Epidermal melanocyte (primary cell): ENCODE measurements around the gene IGF1.

Experiments
- DNase-seq: peaks from one replicate; pipeline ENCODE4 v3.0.0; 2011; ENCODE audit warnings: low spot score; ENCODE audit not compliant: insufficient read length

IGF1 gene

DNA sequence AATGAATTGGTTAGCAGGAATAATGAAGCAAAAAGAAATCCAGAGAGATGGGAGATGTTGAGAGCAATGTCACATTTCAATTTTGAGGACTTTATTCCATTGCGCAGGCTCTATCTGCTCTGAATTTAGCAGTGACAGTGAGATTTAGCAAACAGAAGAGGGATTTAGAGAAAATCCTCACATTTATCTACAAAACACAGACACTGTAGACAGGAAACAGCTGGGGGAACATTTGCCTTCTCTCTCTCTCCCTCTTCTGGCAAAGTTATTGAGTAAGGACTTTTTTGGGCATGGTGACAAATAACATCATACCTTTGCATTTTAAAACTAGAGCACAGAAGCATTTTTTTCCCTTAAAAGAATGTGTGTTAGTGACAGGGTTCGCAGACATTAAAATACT is at the start of gene IGF1:
IGF1 (minus strand) TSS at position 158 of the 400 bp plus-strand sequence. CDS start 182 bp downstream, outside the sequence.
- DNase-seq = no peak

DNA sequence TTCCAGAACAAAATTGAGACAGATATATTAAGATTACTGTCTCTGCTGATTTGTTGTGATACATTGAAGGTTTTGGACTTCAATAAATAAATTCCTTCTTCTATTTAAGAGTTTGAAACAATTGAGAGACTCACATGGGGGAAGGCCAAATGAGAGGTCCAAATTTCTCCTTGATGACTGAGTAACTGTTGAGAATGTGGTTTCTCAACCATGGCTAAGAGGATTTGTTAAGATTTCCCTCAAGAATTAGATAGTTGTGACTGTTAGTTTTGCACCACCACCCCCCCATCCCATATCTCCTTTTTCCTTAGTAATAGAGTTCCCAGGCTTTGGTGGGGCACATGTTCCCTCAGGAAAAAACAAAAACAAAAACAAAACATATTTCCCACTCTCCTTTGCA is 47.7 kb upstream of the IGF1 start:
- DNase-seq = no peak

DNA sequence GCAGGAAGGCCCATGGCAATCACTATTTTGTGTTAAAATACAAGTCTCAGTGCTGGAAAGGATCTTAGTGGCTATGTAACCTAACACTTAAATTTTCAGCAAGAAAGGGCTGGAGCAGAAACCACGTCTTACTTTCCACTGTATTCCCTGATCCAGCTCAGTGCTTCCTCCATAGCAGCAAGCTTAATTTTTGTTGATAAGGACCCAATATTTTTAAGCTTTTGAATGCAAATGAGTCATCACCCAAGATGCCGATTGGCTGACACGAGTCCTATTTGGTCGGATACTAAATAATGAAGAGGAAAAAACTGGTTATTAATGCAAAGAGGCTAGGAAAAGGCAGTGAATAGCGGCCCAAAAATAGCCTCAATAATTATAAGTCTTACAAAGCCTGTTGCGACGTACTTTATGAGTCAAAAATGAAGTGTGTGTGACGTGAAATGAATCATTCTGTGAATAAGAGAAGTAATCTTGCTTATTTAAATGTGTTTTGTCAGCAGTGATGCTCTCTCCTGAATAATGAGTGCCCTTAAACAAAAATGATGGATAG is 46.9 kb upstream of the IGF1 start:
- no peak for DNase-seq

DNA sequence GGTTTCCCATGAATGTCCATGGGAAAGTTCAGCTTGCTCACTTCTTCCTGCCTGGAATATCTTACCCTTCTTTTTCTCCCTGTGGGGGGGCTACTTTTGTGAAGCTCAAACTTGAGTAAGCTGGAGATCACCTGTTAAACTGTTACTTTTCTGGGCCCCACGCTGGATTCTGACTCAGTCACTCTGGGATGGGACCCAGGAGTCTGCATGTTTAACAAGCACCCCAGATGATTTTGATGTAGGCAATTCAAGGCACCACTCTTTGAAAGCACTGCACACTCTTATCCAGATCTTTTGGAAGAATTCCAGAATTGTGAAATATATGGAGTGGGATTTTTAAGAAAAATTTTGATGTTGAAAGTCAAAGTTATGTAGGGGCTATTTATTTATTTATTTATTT is 46.3 kb upstream of the IGF1 start:
- DNase-seq = no peak

DNA sequence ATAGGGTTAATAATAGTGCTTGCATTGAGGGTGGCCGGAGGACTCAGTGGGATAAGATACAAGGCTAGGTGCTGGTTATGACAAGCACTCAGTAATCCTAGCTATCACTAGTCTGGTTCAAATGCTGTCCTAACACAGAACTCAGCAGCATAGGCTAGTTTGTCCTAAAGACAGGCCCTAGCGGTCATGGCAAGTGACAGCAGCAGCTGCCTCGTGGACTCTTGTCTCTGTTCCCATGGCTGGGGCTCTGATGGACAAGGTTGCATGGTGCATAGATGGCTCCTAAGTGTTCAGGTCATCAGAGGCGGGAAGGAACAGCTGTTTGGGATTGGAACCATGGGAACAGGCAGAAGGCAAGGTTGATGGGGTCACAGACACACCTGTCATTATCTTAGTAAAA is 42.4 kb upstream of the IGF1 start:
- no peak for DNase-seq

DNA sequence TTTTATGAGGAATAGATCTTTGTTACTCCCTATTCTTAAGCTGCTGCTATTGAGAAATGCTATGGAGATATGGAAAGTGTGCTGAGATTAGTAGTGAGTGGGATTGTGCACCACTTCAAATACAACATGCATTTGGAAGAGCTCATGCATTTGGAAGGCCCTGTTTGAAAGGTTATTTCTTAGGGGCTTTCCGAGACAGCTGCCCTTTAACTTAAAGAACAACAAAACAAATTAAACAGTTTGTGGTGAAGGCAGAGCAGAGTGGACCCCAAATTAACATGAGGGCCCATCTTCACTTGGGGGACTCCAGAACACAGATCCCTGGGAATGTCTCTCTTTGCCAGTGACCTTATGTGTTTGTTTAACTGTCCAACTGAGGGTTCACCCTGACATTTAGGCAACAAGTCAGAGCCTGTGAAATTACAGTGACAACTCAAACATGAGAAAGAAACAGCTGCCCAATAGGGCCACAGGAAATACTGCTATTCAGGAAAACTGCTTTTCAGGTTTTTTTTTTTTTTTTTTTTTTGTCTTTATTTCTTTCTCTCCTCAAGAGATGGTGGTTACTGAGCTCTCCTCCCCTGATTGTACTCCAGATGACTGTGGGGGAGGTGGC is 41.4 kb upstream of the IGF1 start:
- no peak for DNase-seq

DNA sequence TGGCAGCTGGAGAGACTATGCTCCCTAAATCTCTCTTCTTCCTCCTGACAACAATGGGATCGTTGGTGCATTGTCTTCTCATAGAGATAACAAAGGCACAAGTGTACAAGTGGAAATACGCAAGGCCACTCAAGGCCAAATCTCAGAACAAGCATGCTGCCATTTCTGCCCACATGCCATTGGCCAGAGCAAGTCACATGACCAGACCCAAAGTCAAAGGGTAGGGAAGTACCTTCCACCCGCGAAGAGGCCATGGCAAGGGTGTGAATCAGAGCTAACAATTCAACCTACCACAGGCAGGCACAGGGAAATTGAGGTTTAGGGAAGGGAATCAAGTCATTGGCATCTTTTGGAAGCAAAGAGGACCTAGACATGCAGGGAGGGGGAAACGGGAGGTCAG is 38.5 kb upstream of the IGF1 start:
- no peak for DNase-seq

DNA sequence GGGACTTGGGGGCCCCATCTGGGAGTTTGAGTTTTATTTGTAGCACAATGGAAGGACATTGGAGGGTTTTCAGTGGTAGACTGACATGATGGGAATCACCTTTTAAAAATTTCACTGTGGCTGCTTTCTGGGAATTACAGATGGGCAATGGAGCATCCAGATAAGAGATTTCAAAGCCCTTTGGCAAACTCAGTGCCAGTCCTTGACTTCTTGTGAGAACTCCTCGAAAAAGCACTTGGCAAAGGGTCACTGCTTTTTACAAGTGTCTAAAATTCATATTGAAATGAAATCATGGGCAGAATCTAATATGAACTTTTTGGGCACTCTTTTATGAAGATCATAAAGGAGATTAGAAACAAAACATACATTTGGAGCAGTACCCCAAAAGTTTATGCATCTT is 34.3 kb upstream of the IGF1 start:
- no peak for DNase-seq

DNA sequence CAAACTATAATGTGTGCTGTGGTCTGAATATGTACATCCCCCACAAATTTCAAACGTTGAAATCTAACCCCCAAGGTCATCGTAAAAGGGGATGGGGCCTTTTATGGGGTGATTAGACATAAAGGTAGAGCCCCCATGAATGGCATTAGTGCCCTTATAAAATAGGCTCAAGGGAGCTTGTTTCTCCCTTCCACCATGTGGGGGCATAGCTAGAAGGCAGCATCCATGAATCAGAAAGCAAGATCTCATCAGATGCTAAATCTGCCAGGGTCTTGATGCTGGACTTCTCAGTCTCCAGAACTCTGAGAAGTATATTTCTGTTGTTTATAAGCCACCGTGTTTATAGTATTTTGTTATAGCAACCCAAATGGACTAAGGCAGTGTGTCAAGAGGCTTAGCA is 33.4 kb upstream of the IGF1 start:
- no peak for DNase-seq

DNA sequence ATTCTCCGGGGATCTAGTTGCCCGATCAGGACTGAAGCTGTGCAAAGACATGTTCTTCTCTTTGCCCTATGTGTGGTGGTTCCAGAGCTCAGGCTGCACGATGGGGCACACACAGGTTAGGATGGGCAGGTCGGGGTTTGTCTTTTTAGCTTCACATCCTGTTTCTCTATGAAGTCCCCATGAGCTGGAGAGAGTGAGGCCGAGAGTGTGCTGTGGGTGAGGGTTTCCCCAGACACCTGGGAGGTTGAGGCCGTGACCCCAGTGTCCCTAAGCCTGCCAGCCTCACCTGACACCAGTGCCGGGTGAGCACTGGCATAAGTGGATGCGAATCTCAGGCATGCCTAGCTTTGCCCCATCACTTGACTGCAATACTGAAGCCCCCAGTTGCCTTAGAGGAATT is 32.9 kb upstream of the IGF1 start:
- DNase-seq = no peak

DNA sequence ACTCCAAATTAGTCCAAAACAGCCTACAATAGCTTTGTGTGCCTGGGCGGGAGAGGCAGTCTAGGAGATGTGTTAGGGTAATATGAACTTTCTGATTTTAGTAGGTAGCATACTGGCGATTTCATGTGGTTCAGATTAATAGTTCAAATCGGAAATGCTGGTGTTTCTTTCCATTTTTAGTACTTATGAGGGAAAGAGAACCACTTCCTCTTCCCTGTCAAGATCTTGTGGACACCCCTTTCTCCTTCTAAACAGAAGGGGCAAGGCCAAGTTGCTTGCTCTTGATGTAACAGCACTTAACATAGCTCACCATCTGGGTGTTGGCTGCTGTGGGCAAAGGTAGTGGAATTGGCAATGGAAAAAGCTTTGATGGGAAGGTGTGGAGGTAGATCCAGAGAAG is 32.2 kb upstream of the IGF1 start:
- DNase-seq = no peak

DNA sequence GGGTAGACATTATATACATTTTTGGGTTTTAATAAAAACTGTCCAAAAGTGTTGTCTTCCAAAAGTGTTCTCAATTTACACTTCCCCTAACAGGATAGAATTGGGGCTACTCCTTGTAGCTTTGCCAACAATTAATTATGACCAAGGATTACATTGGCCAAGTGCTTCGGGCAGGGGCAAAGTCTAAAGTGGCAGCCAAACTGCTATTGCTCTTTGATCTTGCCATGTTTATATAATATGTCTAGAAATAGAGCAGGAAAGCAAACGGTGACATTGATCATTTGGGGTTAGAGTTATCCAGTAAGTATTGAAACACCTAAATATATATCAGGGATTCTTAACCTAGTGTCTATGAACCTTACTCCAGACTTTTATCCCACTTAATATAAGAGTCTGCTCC is 31.2 kb upstream of the IGF1 start:
- DNase-seq = no peak

DNA sequence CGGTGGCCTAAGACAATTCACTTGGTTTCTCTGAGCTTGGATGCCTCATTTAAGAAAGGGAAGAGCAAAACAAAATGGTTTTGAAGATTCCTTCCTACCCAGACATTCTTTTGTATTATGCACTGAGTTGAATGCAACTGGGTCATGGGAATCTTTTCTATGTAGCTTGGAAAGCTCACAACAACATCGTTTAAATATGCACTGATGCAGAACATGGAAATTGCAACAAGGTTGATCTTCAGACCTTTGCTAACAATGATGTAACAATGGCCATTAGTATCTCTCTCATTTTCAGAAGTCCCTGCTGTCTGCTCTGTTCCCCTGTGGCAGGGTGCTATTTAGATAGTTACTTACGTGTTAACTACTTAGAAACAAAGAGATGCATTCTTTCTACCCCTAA is 30.1 kb upstream of the IGF1 start:
- no peak for DNase-seq

DNA sequence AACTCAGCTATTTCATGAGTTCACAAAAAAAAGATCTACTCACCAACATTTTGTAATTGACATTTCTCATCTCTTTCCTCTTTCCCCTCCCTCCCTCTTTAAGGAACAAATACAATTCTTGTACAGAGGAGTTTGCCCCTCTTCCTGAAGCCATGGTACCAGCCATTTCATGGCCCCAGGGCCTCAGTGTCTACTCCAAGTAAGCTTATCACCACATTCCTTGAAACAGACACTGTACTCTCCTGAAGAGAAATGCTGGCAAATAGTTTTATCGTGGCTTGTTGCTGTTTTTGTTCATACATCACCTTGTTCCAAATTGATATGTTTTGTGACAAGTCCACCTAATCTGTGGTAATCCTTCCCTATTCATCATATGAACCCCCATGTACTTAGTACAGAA is 29.7 kb upstream of the IGF1 start:
- no peak for DNase-seq

DNA sequence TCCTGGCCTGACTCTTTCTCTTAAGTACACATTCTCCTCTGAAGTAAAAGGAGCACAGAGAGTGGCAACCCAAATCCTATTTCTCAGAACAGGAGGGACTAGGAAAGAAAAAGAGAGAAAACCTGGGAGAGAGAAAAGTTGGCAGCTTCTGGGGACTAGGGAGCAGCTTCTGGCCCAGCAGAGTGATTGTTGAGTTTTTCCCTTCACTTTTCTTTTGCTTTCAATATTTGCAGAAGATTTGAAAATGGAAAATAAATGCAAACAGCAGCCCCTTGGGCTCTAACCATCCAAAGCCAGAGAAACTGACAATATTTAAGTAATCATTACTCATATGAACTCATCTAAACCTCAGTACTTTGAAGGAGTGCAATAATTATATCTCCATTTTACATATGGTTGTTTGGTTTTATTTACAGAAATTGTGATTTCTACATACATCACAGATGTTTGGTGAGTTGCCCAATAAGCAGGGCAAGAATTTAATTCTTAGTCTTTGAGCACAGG is 28.8 kb upstream of the IGF1 start:
- DNase-seq = no peak

DNA sequence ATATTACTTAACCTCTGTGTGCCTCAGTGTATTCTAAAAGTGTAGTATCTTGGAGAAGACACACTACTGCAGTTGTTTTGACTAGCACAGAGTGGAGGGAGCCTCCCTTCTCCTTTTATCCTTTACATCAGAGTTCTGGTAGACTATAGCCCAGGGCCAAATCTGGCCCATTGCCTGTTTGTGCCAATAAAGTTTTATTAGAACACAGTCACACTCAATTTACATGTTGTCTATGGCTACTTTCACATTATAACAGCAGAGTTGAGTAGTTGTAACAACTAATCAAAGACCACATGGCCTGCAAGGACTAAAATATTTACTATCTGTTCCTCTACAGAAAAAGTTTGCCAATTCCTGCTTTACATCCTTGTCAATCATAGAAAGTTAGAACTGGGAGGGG is 27.7 kb upstream of the IGF1 start:
- no peak for DNase-seq

DNA sequence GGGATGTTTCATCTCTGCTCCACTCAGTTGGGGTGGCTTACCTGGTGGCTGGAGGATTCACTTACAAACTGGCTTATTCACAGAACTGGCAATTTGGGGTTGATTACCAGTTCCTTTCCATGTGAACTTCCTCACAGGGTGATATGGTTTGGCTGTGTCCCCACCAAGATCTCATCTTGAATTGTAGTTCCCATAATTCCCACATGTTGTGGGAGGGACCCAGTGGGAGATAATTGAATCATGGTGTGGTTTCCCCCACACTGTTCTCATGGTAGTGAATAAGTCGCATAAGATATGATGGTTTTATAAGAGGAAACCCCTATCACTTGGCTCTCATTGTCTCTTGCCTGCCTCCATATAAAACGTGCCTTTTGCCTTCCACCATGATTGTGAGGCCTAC is 26.9 kb upstream of the IGF1 start:
- DNase-seq = no peak

DNA sequence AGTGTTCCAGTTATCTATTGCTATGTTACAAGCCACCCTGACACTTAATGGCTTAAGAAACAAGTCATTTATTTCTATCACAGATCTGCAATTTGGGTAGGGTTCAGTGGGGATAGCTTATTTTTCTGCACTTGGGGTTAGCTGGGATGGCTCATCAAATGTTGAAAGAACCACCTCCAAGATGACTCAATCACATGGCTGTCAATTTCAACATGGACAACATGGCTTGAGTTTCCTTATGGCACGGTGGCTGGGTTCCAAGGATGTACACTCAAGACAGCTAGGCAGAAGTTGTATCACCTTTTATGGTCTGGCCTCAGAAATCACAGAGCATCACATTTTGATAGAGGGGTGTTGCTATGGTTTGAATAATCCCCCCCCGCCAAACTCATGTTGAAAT is 24.5 kb upstream of the IGF1 start:
- no peak for DNase-seq

DNA sequence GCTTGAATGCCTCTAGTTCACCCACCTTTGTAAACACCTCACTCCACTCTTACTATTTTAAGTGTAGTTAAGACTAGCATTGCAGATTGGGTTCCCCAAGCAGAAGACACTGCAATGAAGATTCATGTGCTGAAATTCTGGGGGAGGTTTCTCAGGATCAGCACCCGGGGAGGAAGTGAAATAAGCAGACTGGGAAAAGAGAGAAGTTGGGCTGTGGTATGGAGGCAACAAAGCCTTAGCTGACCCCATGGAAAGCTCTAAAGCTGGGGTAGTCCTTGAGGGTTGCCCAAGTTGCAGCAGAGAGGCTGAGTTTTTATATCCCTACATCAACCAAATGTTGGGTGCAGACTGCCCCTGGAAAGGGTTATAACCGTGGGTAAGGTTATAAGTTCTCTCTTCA is 23.9 kb upstream of the IGF1 start:
- no peak for DNase-seq

DNA sequence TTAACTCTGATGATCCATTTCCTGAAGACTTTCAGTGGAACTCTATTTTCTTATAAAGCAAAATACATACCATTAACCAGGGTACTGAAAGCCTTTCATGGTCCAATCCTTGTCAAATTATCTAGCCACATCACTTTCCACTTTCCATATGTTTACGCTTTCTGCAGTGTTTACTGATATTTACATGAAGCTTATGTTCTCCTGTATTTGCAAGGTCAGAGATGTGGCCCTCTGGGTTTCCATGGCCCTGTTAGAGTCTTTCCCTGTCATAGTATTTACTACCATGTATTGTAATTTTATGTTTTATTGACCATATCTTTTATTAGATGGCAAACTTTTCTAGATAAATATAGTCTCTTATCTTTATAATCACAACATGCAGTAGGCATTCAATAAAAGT is 23.5 kb upstream of the IGF1 start:
- no peak for DNase-seq

DNA sequence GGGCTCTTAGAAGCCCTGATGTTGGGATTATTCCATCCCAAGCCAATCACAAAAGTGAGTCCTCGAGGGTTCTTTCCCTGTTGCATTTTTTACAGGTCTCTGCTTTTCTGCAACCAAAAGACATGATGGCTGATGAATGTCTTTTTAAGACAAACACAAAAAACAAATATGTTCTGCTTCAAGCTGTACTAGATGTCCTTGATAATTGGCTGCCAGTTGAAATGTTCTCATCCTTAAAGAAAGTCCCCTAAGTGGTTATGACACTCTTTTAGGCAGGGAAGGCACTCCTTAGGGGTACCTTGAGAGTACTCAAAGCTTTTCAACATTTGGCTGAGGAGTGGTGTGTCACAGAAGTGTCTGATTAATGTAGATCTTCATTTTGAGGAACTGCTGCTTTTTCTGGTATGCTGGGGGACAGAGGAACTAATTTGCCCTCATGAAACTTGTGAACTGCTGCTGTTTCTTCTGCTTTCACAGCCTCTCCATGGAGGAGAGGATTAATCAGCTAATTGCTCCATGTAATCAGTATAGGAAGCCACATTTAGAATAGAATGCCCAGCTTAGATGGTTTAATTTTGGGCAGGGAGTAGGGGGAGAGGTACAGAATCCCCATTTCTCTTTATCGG is 22.8 kb upstream of the IGF1 start:
- DNase-seq = no peak

DNA sequence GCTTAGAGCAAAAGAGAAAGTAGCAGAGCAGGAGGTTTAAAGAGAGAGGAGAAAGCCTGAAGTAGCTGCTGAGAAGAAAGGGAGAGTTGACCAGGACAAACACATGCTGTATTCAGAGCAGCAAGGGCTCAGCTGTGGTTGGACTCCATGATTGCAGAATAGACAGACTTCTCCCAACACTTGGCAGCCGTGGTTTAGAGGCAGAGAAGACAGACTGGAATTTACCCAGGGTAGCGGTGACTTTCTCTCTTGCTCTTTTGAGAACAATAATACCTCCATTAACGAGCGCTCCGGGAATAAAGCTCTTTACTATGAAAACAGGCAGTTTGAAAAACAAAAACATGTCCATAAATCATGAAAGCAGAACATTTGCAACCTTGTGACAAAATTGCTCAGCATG is 21.4 kb upstream of the IGF1 start:
- no peak for DNase-seq

DNA sequence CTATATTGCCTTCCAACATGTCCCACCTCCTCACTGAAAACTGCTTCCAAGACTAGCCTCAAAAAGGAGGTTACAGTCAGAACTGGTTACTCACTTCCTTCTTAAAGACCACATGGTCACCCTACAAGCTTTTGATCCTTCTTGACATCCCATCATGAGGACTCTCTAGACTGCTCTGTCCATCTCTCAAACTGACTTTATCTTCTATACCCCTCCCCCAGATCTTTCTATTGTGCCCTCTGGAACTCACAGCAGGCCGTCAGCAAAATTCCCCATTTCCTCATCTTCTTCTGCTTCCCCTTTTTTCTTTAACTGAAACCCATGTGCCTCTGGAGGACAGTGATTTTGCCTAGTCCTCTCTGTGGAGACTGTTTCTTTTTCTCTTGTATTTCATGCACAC is 18.1 kb upstream of the IGF1 start:
- DNase-seq = no peak
